IMR-90 (cell line): ENCODE data around the gene ATP8B4. TPM values are rescaled to one million over a fixed set of nuclear protein-coding genes. Genes with fewer than 3 reads are reported as not detected.
A peak's percentile ranks its signal among the peaks of the same experiment; 100 is the strongest.

Source experiments
- ATAC-seq: fragments of 200-7000 bp; cut with Tn5 transposase; 2 replicates; pipeline ENCODE4 v1.9.1; 2020; ENCODE audit warnings: low read depth, mild to moderate bottlenecking, moderate library complexity
- BruUV-seq: library from RNA; stranded (reverse); fragments of 400-500 nt; replicated peaks from 2 replicates; lab custom pipeline; 2021; lab: Mats Ljungman, UMichigan
- CTCF ChIA-PET: fragments of 300-600 bp; formaldehyde crosslinking; extraction: SDS; loops from one replicate; lab custom pipeline; 2021; ENCODE audit warnings: antibody characterized with exemption; lab: Yijun Ruan, JAX
- POLR2A ChIA-PET: fragments of 300-600 bp; sonication (Branson Sonifier 250); formaldehyde crosslinking; loops from one replicate; lab custom pipeline; 2022; ENCODE audit warnings: antibody characterized with exemption; ENCODE audit not compliant: unreplicated experiment; lab: Charles Lee
- DNase-seq: peaks from one replicate; pipeline ENCODE4 v3.0.0; 2013
- H2AFZ ChIP-seq: replicated peaks from 2 replicates; pipeline ENCODE3; 2013; ENCODE audit warnings: low read length, mild to moderate bottlenecking; ENCODE audit not compliant: poor library complexity
- H2AK5ac ChIP-seq: 2 replicates; pipeline ENCODE4 v1.6.1; 2013; ENCODE audit warnings: low read depth, low read length, inconsistent platforms
- H2AK9ac ChIP-seq: replicated peaks from 2 replicates; pipeline ENCODE3; 2013; ENCODE audit warnings: mild to moderate bottlenecking, low read depth, low read length, moderate library complexity; ENCODE audit not compliant: poor library complexity
- H2BK120ac ChIP-seq: 2 replicates; pipeline ENCODE4 v1.6.1; 2013; ENCODE audit warnings: low read depth, low read length, inconsistent platforms
- H2BK15ac ChIP-seq: 3 replicates; pipeline ENCODE4 v1.6.1; 2013; ENCODE audit warnings: low read depth, low read length, inconsistent platforms
- H2BK20ac ChIP-seq: 2 replicates; pipeline ENCODE4 v1.6.1; 2013; ENCODE audit warnings: low read depth, mild to moderate bottlenecking, inconsistent platforms, low read length, moderate library complexity
- H2BK5ac ChIP-seq: 2 replicates; pipeline ENCODE4 v1.6.1; 2013; ENCODE audit warnings: mild to moderate bottlenecking, low read depth, low read length, inconsistent platforms; ENCODE audit not compliant: poor library complexity, severe bottlenecking
- H3K14ac ChIP-seq: replicated peaks from 2 replicates; pipeline ENCODE4 v1.6.1; 2013; ENCODE audit warnings: low read depth, low read length, inconsistent platforms
- H3K18ac ChIP-seq: 2 replicates; pipeline ENCODE4 v1.6.1; 2013; ENCODE audit warnings: low read depth, low read length, control low read depth
- H3K23ac ChIP-seq: 2 replicates; pipeline ENCODE4 v1.6.1; 2013; ENCODE audit warnings: low read depth, low read length, inconsistent platforms
- H3K27ac ChIP-seq: 2 replicates; pipeline ENCODE4 v1.5.1; 2013; ENCODE audit warnings: mild to moderate bottlenecking, control low read depth, low read length; ENCODE audit not compliant: insufficient read depth
- H3K27me3 ChIP-seq: 2 replicates; pipeline ENCODE4 v1.6.1; 2013; ENCODE audit warnings: low read length; ENCODE audit not compliant: control insufficient read depth, insufficient read depth
- H3K36me3 ChIP-seq: 2 replicates; pipeline ENCODE4 v1.6.1; 2013; ENCODE audit warnings: low read length, mixed read lengths; ENCODE audit not compliant: control insufficient read depth, insufficient read depth
- H3K4ac ChIP-seq: 2 replicates; pipeline ENCODE4 v1.6.1; 2013; ENCODE audit warnings: low read depth, low read length, inconsistent platforms
- H3K4me1 ChIP-seq: 2 replicates; pipeline ENCODE4 v1.6.1; 2013; ENCODE audit warnings: low read length, mixed read lengths; ENCODE audit not compliant: control insufficient read depth, insufficient read depth
- H3K4me2 ChIP-seq: 2 replicates; pipeline ENCODE4 v1.6.1; 2013; ENCODE audit warnings: low read depth, mild to moderate bottlenecking, control low read depth, low read length, moderate library complexity
- H3K4me3 ChIP-seq: 2 replicates; pipeline ENCODE4 v1.5.1; 2013; ENCODE audit warnings: low read depth, mild to moderate bottlenecking, control low read depth, low read length, moderate library complexity; ENCODE audit not compliant: insufficient read depth
- H3K56ac ChIP-seq: 2 replicates; pipeline ENCODE4 v1.6.1; 2013; ENCODE audit warnings: low read length, inconsistent platforms; ENCODE audit not compliant: insufficient read depth; ENCODE audit errors: extremely low read depth
- H3K79me1 ChIP-seq, 2 experiments: 2 replicates each; pipeline ENCODE4 v1.6.1; 2013; ENCODE audit warnings: low read length in 2 of 2, inconsistent platforms in 1 of 2, low read depth in 1 of 2
- H3K9ac ChIP-seq: 2 replicates; pipeline ENCODE4 v1.6.1; 2013; ENCODE audit warnings: low read depth, low read length, control low read depth
- H3K9me1 ChIP-seq: 2 replicates; pipeline ENCODE4 v1.6.1; 2013; ENCODE audit warnings: low read length, inconsistent platforms; ENCODE audit not compliant: insufficient read depth
- H3K9me3 ChIP-seq: 2 replicates; pipeline ENCODE4 v1.6.1; 2013; ENCODE audit warnings: low read length; ENCODE audit not compliant: control insufficient read depth, insufficient read depth
- H4K20me1 ChIP-seq: 2 replicates; pipeline ENCODE4 v1.6.1; 2013; ENCODE audit warnings: low read length, inconsistent platforms; ENCODE audit not compliant: insufficient read depth
- H4K5ac ChIP-seq: 2 replicates; pipeline ENCODE4 v1.6.1; 2013; ENCODE audit warnings: mild to moderate bottlenecking, low read depth, low read length, control low read depth
- H4K8ac ChIP-seq, 2 experiments: 2 replicates each; pipeline ENCODE4 v1.6.1; 2013; ENCODE audit warnings: low read depth in 2 of 2, low read length in 2 of 2, control low read depth in 1 of 2, inconsistent platforms in 1 of 2
- H4K91ac ChIP-seq: 2 replicates; pipeline ENCODE4 v1.6.1; 2013; ENCODE audit warnings: low read depth, low read length, inconsistent platforms; ENCODE audit not compliant: insufficient read depth
- BHLHE40 ChIP-seq: fragments of 150-350 bp; IDR thresholded peaks from 2 replicates; pipeline ENCODE4 v1.6.1; 2016; ENCODE audit warnings: mild to moderate bottlenecking, low read depth, low read length
- CEBPB ChIP-seq: IDR thresholded peaks from 2 replicates; pipeline ENCODE4 v1.6.1; 2012; ENCODE audit warnings: low read depth, low read length, improper control_type of control experiment
- CHD1 ChIP-seq: IDR thresholded peaks from 2 replicates; pipeline ENCODE4 v1.6.1; 2012; ENCODE audit warnings: low read depth, low read length, improper control_type of control experiment
- ELK1 ChIP-seq: fragments of 150-350 bp; IDR thresholded peaks from 2 replicates; pipeline ENCODE4 v1.6.1; 2016; ENCODE audit warnings: low read depth, mild to moderate bottlenecking, low read length, moderate library complexity, borderline replicate concordance
- FOS ChIP-seq: fragments of 150-350 bp; IDR thresholded peaks from 2 replicates; pipeline ENCODE4 v1.6.1; 2016; ENCODE audit warnings: low read depth, low read length
- MAFK ChIP-seq: IDR thresholded peaks from 2 replicates; pipeline ENCODE4 v1.6.1; 2012; ENCODE audit warnings: low read depth, low read length, improper control_type of control experiment
- MAZ ChIP-seq: IDR thresholded peaks from 2 replicates; pipeline ENCODE4 v1.6.1; 2012; ENCODE audit warnings: low read depth, mild to moderate bottlenecking, low read length, improper control_type of control experiment, moderate library complexity, borderline replicate concordance
- MXI1 ChIP-seq: IDR thresholded peaks from 2 replicates; pipeline ENCODE4 v1.6.1; 2012; ENCODE audit warnings: low read depth, mild to moderate bottlenecking, low read length, moderate library complexity, borderline replicate concordance
- NFE2L2 ChIP-seq: fragments of 150-350 bp; IDR thresholded peaks from 2 replicates; pipeline ENCODE4 v1.6.1; 2016; ENCODE audit warnings: low read depth, mild to moderate bottlenecking, low read length
- POLR2A ChIP-seq: IDR thresholded peaks from 2 replicates; pipeline ENCODE4 v1.6.1; 2012; ENCODE audit warnings: mild to moderate bottlenecking, low read depth, low read length
- RAD21 ChIP-seq: IDR thresholded peaks from 2 replicates; pipeline ENCODE4 v1.6.1; 2012; ENCODE audit warnings: low read length, improper control_type of control experiment
- RCOR1 ChIP-seq: IDR thresholded peaks from 2 replicates; pipeline ENCODE4 v1.6.1; 2012; ENCODE audit warnings: mild to moderate bottlenecking, low read length, improper control_type of control experiment; ENCODE audit not compliant: insufficient replicate concordance
- RFX5 ChIP-seq: IDR thresholded peaks from 2 replicates; pipeline ENCODE4 v1.8.0; 2012; ENCODE audit warnings: low read depth, mild to moderate bottlenecking, low read length, moderate library complexity
- SMC3 ChIP-seq: fragments of 150-350 bp; IDR thresholded peaks from 2 replicates; pipeline ENCODE4 v1.6.1; 2016; ENCODE audit warnings: low read depth, mild to moderate bottlenecking, antibody characterized with exemption, low read length, moderate library complexity
- USF2 ChIP-seq: fragments of 150-350 bp; IDR thresholded peaks from 2 replicates; pipeline ENCODE4 v1.6.1; 2017; ENCODE audit warnings: mild to moderate bottlenecking, antibody characterized with exemption, low read length, low read depth
- WGBS, 2 experiments: methylation state at CpG; one replicate each; pipeline versions ENCODE4 v1.1.5 to v1.1.7; 2013; ENCODE audit warnings: missing lambda C conversion rate in 2 of 2; ENCODE audit not compliant: insufficient read length in 1 of 2; ENCODE audit errors: extremely low coverage in 2 of 2; 5-methylcytosine and 5-hydroxymethylcytosine counted together
- dilution Hi-C: fragments of 300-500 bp; cut with HindIII; formaldehyde crosslinking; loops from one replicate; pipeline ENCODE4 v1.14.3; 2018; ENCODE audit warnings: low sequenced_read_pairs; ENCODE audit not compliant: unreplicated experiment
- in situ Hi-C: fragments of 300-500 bp; cut with MboI; formaldehyde crosslinking; loops from 3 replicates; pipeline ENCODE4 v1.14.3; 2019; ENCODE audit warnings: low sequenced_read_pairs, inconsistent platforms, mixed read lengths
- intact Hi-C: fragments of 100-400 bp; cut with micrococcal nuclease; formaldehyde crosslinking; loops from 2 replicates; pipeline ENCODE4 v1.10.0; 2022
- polyA plus RNA-seq, 3 experiments: library from polyadenylated mRNA; depleted of rRNA; stranded (reverse); fragments of >200 nt; gene quantifications; 2 replicates each; pipeline ENCODE4 v1.2.3, GENCODE V29; 2012; ENCODE audit warnings: low replicate concordance in 1 of 3
- total RNA-seq: library from RNA; depleted of rRNA; stranded (reverse); fragments of >200 nt; gene quantifications from 2 replicates; pipeline ENCODE4 v1.2.3, GENCODE V29; 2012
- TF ChIP-seq, protein P1 (sequence below): conservative IDR thresholded peaks from 2 replicates; pipeline ENCODE4 v1.5.1; 2012; ENCODE audit warnings: mild to moderate bottlenecking, low read depth, low read length, improper control_type of control experiment

The ATP8B4 gene
- total and polyA plus RNA-seq, 2 of the 4 experiments (the other 2 are of a cell fraction), result 0.12 to 0.54 TPM

DNA sequence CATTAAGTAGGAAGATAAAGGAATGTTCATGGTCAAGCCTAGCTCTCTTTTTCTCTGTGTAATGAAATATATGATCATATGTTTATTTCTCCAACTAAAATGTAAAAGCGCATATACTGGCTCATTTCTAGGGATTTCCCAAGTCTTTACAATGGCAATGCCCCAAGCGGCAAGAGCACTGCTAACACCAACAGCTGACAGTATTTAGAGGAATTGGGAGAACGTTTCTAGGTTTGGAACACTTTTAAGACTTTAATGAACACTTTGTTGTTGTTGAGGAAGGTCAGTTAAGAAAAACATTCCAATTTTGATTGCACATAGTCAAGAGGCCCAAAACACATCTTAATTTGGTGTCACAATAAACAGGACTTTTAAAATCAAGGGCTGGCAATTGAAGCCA lies 132.7 kb downstream of the ATP8B4 start:
- Histone ChIP-seq H3K4me3 (no peak overlapping the region), H3K18ac (peak overlapping the region; percentile 81), H3K56ac (no peak overlapping the region), H3K36me3 (no peaks in the 10 kb centered on the region), H3K9me1 (peaks cover 3% of the 10 kb centered on the region), H3K14ac (no peak overlapping the region), H2BK15ac (peak overlapping the region; percentile 19; the same call in 1 of the 3 replicates), H3K4me1 (peaks cover 16% of the 10 kb centered on the region), H2BK120ac (peak overlapping the region; percentile 53; the same call in 1 of the 2 replicates), H2BK5ac (no peak overlapping the region), H2BK20ac (no peak overlapping the region), H3K27me3 (no peaks in the 10 kb centered on the region), H3K9me3 (no peaks in the 10 kb centered on the region), H3K79me1 (no peaks in the 10 kb centered on the region), H3K23ac (no peak overlapping the region), H4K91ac (peak overlapping the region; percentile 64; the same call in 1 of the 2 replicates), H4K8ac (no peak overlapping the region; a peak in 2 of 4 replicates), H4K20me1 (no peaks in the 10 kb centered on the region), H2AK5ac (no peak overlapping the region), H3K4me2 (no peak overlapping the region), H2AFZ (no peak overlapping the region), H3K27ac (peak overlapping the region; percentile 20; the same call in 1 of the 2 replicates), H3K9ac (no peak overlapping the region), H2AK9ac (no peak overlapping the region), H4K5ac (peak overlapping the region; percentile 49; the same call in 1 of the 2 replicates), H3K4ac (no peak overlapping the region)
- dilution Hi-C loops, result no loop called here
- BruUV-seq, result no TSS peak
- CTCF ChIA-PET, result no interaction called here
- no peak for TF ChIP-seq MAZ
- no peak for TF ChIP-seq RCOR1
- TF ChIP-seq ELK1, result no peak
- no peak for TF ChIP-seq RFX5
- no peak for TF ChIP-seq SMC3
- TF ChIP-seq POLR2A, result no peak
- TF ChIP-seq, protein P1, sequence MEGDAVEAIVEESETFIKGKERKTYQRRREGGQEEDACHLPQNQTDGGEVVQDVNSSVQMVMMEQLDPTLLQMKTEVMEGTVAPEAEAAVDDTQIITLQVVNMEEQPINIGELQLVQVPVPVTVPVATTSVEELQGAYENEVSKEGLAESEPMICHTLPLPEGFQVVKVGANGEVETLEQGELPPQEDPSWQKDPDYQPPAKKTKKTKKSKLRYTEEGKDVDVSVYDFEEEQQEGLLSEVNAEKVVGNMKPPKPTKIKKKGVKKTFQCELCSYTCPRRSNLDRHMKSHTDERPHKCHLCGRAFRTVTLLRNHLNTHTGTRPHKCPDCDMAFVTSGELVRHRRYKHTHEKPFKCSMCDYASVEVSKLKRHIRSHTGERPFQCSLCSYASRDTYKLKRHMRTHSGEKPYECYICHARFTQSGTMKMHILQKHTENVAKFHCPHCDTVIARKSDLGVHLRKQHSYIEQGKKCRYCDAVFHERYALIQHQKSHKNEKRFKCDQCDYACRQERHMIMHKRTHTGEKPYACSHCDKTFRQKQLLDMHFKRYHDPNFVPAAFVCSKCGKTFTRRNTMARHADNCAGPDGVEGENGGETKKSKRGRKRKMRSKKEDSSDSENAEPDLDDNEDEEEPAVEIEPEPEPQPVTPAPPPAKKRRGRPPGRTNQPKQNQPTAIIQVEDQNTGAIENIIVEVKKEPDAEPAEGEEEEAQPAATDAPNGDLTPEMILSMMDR, result no peak
- TF ChIP-seq NFE2L2, result no peak
- TF ChIP-seq CEBPB, result no peak
- TF ChIP-seq CHD1, result no peak
- no peak for TF ChIP-seq FOS
- TF ChIP-seq USF2, result no peak
- TF ChIP-seq BHLHE40, result no peak
- TF ChIP-seq RAD21, result no peak
- no peak for TF ChIP-seq MAFK
- TF ChIP-seq MXI1, result no peak
- WGBS, 2 experiments, result no CpG with 5 or more reads among the region's 3 CpGs
- DNase-seq (no peak), ATAC-seq (no peak)
- intact Hi-C loops, result no loop called here
- in situ Hi-C loops, result no loop called here
- POLR2A ChIA-PET, result no interaction called here
